HepG2 (cell line): Measurements from ENCODE around the gene POC1B.

Experiments used
- ARID2 ChIP-seq: sonication (generic); formaldehyde crosslinking; IDR thresholded peaks from 2 replicates; pipeline ENCODE4 v1.8.1; 2022; ENCODE audit warnings: mild to moderate bottlenecking, missing genetic modification reagents, borderline replicate concordance
- EP300 ChIP-seq, 3 experiments: sonication (generic) in 1 of 3; formaldehyde crosslinking in 1 of 3; IDR thresholded peaks; 2 replicates each; pipeline versions ENCODE4 v1.5.1 to v1.6.1; 2011 to 2020; ENCODE audit warnings: low read depth in 2 of 3, low read length in 2 of 3, borderline replicate concordance in 1 of 3, improper control_type of control experiment in 1 of 3, mild to moderate bottlenecking in 1 of 3, missing genetic modification reagents in 1 of 3, moderate library complexity in 1 of 3
- POLR2AphosphoS5 ChIP-seq: IDR thresholded peaks from 2 replicates; pipeline ENCODE4 v1.6.1; 2012; ENCODE audit warnings: low read depth, low read length
- USF2 ChIP-seq, 2 experiments: sonication (generic) in 1 of 2; formaldehyde crosslinking in 1 of 2; IDR thresholded peaks; 2 replicates each; pipeline versions ENCODE4 v1.5.1 to v1.6.1; 2011 to 2020; ENCODE audit warnings: borderline replicate concordance in 1 of 2, low read depth in 1 of 2, low read length in 1 of 2, mild to moderate bottlenecking in 1 of 2, missing genetic modification reagents in 1 of 2, moderate library complexity in 1 of 2
- ZEB1 ChIP-seq: IDR thresholded peaks from 2 replicates; pipeline ENCODE4 v1.6.1; 2012; ENCODE audit warnings: mild to moderate bottlenecking, low read depth, inconsistent platforms; ENCODE audit not compliant: insufficient replicate concordance
- ZNF704 ChIP-seq: sonication (generic); formaldehyde crosslinking; IDR thresholded peaks from 2 replicates; pipeline ENCODE4 v1.8.1; 2023; ENCODE audit warnings: mild to moderate bottlenecking, inconsistent platforms, moderate library complexity, missing genetic modification reagents, borderline replicate concordance
- ZSCAN20 ChIP-seq: sonication (generic); formaldehyde crosslinking; IDR thresholded peaks from 2 replicates; pipeline ENCODE4 v1.4.0; 2020; ENCODE audit warnings: missing genetic modification reagents, mild to moderate bottlenecking, borderline replicate concordance

GRCh38 chr12:89389755-89390661 lies 135.8 kb downstream of the POC1B start:
- TF ChIP-seq ZSCAN20 (no peak), POLR2AphosphoS5 (0 out of 2 replicates have a peak, but pooled peaks have one; percentile 24), USF2 (IDR thresholded peaks at IDR 0.05; ENCODE audit: low read depth, low read length) (no peak), USF2 (CRISPR knock-in tag; IDR thresholded peaks at IDR 0.05; ENCODE audit: borderline replicate concordance) (no peak), ZEB1 (no peak), EP300 (IDR thresholded peaks at IDR 0.05; ENCODE audit: low read depth in 2 of 2, low read length in 2 of 2) (peak in 1 of 2 experiments; percentile 32; a peak in 1 of 4 replicates), EP300 (CRISPR knock-in tag; IDR thresholded peaks at IDR 0.05; ENCODE audit: borderline replicate concordance) (no peak), ZNF704 (CRISPR knock-in tag) (no peak), ARID2 (CRISPR knock-in tag) (no peak)
